GM13976 (cell line): ENCODE results near the gene RFPL1.

Source experiments
- DNase-seq: peaks from one replicate; pipeline ENCODE4 v3.0.0; 2012; ENCODE audit warnings: low spot score
- in situ Hi-C: fragments of 300-500 bp; cut with MboI; formaldehyde crosslinking; loops from one replicate; pipeline ENCODE4 v1.12.0; 2022; ENCODE audit warnings: low sequenced_read_pairs, mixed read lengths, inconsistent platforms; ENCODE audit not compliant: unreplicated experiment
- TF ChIP-seq, protein P1 (sequence below): IDR thresholded peaks from 2 replicates; pipeline ENCODE4 v1.5.1; 2012; ENCODE audit warnings: borderline replicate concordance, mild to moderate bottlenecking; ENCODE audit not compliant: insufficient read depth; ENCODE audit errors: extremely low read depth, missing control alignments, control extremely low read depth

Gene RFPL1

DNA sequence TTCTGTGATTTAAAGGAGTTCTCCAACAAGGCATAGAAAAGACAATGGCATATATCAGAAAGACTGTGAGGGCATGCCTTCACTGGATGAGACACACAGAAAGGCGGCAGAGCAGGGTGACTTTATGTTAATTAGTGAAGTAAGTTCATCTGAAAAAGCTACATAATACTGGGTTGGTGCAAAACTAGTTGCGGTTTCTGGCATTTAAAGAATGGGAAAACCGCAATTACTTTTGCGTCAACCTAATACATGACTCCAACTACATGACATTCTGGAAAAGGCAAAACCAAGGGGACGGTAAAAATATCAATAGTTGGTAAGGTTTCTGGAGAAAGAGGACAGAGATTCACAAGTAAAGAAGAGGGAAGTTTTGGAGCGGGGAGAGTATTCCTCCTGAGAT is 5.1 kb downstream of the RFPL1 start:
- TF ChIP-seq, protein P1, sequence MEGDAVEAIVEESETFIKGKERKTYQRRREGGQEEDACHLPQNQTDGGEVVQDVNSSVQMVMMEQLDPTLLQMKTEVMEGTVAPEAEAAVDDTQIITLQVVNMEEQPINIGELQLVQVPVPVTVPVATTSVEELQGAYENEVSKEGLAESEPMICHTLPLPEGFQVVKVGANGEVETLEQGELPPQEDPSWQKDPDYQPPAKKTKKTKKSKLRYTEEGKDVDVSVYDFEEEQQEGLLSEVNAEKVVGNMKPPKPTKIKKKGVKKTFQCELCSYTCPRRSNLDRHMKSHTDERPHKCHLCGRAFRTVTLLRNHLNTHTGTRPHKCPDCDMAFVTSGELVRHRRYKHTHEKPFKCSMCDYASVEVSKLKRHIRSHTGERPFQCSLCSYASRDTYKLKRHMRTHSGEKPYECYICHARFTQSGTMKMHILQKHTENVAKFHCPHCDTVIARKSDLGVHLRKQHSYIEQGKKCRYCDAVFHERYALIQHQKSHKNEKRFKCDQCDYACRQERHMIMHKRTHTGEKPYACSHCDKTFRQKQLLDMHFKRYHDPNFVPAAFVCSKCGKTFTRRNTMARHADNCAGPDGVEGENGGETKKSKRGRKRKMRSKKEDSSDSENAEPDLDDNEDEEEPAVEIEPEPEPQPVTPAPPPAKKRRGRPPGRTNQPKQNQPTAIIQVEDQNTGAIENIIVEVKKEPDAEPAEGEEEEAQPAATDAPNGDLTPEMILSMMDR = no peak
- DNase-seq = no peak
- in situ Hi-C loops = no loop called here

GRCh38 chr22:29443861-29444792 is 5.7 kb downstream of the RFPL1 start:
- in situ Hi-C loops = no loop called here
- TF ChIP-seq, protein P1 = no peak
- DNase-seq = no peak

GRCh38 chr22:29445508-29445907 is 7.1 kb downstream of the RFPL1 start:
- in situ Hi-C loops = no loop called here
- DNase-seq = no peak
- TF ChIP-seq, protein P1 = no peak

DNA sequence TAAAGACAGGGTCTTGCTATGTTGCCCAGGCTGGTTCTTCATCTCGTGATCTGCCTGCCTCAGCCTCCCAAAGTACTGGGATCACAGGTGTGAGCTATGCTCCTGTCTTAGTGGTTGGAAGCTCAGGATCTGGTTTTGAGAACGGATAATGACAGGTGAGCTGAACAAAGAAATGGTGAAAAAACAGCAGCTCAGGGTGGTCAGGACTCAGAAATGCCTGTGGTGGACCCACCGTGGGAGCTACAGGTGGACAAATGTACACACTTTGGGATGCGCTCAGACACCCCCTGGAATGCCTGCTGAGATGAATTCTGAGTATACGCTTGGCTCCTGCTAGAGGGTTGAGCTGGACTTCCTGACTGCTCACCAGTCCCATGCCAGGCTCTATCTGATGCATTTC is 9.5 kb downstream of the RFPL1 start:
- TF ChIP-seq, protein P1 = no peak
- DNase-seq = no peak
- in situ Hi-C loops = no loop called here

GRCh38 chr22:29449296-29449875 is 11.0 kb downstream of the RFPL1 start:
- DNase-seq = no peak
- TF ChIP-seq, protein P1 = no peak
- in situ Hi-C loops = no loop called here

- in situ Hi-C loops = no loop called here
- DNase-seq = no peak
- TF ChIP-seq, protein P1 = no peak
These were observed 11.8 kb downstream of the RFPL1 start for GRCh38 chr22:29450222-29450621.
